Bone marrow (tissue), 2 donors: ENCODE results near the gene POLN.
"Not testable (repeated sequence)": the region's sequence is repeated elsewhere in the genome, so short reads cannot be mapped to it uniquely, and the experiment has no call there.

Experiments
- DNase-seq, 2 donors: peaks; one replicate each; lab custom pipeline; 2025; lab: John Stamatoyannopoulos, UW

POLN gene

GRCh38 chr4:2165391-2165790 lies 76.5 kb downstream of the POLN start:
- no peak for DNase-seq

- DNase-seq: no peak
These were observed 78.6 kb downstream of the POLN start for GRCh38 chr4:2163311-2163821.

GRCh38 chr4:2161092-2161703 lies 80.7 kb downstream of the POLN start:
- not testable (repeated sequence) for DNase-seq

- no peak for DNase-seq
These were observed 82.0 kb downstream of the POLN start for GRCh38 chr4:2159931-2160330.

GRCh38 chr4:2155246-2155645 lies 86.7 kb downstream of the POLN start:
- no peak for DNase-seq

GRCh38 chr4:2154215-2154740 lies 87.6 kb downstream of the POLN start:
- DNase-seq: no peak

- DNase-seq: no peak
These were observed 90.4 kb downstream of the POLN start for GRCh38 chr4:2151544-2151943.

GRCh38 chr4:2150076-2150475 lies 91.8 kb downstream of the POLN start:
- DNase-seq: no peak

GRCh38 chr4:2142630-2143427 lies 99.1 kb downstream of the POLN start:
- DNase-seq: no peak

GRCh38 chr4:2141762-2142451 lies 100.0 kb downstream of the POLN start:
- DNase-seq: no peak

GRCh38 chr4:2141022-2141761 lies 100.7 kb downstream of the POLN start:
- DNase-seq: no peak

GRCh38 chr4:2138846-2139500 lies 102.9 kb downstream of the POLN start:
- DNase-seq: no peak

GRCh38 chr4:2136726-2137125 lies 105.2 kb downstream of the POLN start:
- no peak for DNase-seq

GRCh38 chr4:2135083-2135482 lies 106.8 kb downstream of the POLN start:
- DNase-seq: peak in 1 of 2 donors; percentile 6

- DNase-seq: no peak
These were observed 109.5 kb downstream of the POLN start for GRCh38 chr4:2132438-2132837.

GRCh38 chr4:2127609-2128332 lies 114.2 kb downstream of the POLN start:
- no peak for DNase-seq

- DNase-seq: no peak
These were observed 115.4 kb downstream of the POLN start for GRCh38 chr4:2126309-2127043.

- no peak for DNase-seq
These were observed 116.1 kb downstream of the POLN start for GRCh38 chr4:2125831-2126230.

- DNase-seq: no peak
These were observed 116.9 kb downstream of the POLN start for GRCh38 chr4:2125023-2125422.
